Astrocyte (in vitro differentiated cells and primary cell): ENCODE measurements around the gene DCUN1D5. TPM values are rescaled to one million over a fixed set of nuclear protein-coding genes. Genes with fewer than 3 reads are reported as not detected.

Experiments
- DNase-seq: peaks from one replicate; pipeline ENCODE4 v3.0.0-alpha.2; 2010; ENCODE audit warnings: low read depth
- FAIRE-seq: peaks from 2 replicates; lab custom pipeline; 2011; peaks lifted over from hg19 to GRCh38; lab: Jason Lieb, UNC
- H2AFZ ChIP-seq: 2 replicates; pipeline ENCODE4 v1.6.0; 2012; ENCODE audit warnings: low read depth, low read length, inconsistent platforms
- H3K27ac ChIP-seq: 2 replicates; pipeline ENCODE4 v1.5.1; 2011; ENCODE audit warnings: low read depth, low read length, inconsistent platforms
- H3K27me3 ChIP-seq: 2 replicates; pipeline ENCODE4 v1.6.0; 2011; ENCODE audit warnings: low read length, inconsistent platforms; ENCODE audit not compliant: insufficient read depth
- H3K36me3 ChIP-seq: 2 replicates; pipeline ENCODE4 v1.5.1; 2011; ENCODE audit warnings: low read length, inconsistent platforms; ENCODE audit not compliant: insufficient read depth
- H3K4me1 ChIP-seq: 2 replicates; pipeline ENCODE4 v1.5.1; 2011; ENCODE audit warnings: low read length, inconsistent platforms; ENCODE audit not compliant: insufficient read depth
- H3K4me2 ChIP-seq: 2 replicates; pipeline ENCODE4 v1.6.0; 2012; ENCODE audit warnings: low read length, inconsistent platforms
- H3K4me3 ChIP-seq: 2 replicates; pipeline ENCODE4 v1.5.1; 2011; ENCODE audit warnings: low read depth, mild to moderate bottlenecking, low read length, inconsistent platforms; ENCODE audit not compliant: insufficient read depth
- H3K79me2 ChIP-seq: 2 replicates; pipeline ENCODE4 v1.6.0; 2012; ENCODE audit warnings: mild to moderate bottlenecking, low read length, inconsistent platforms; ENCODE audit not compliant: insufficient read depth
- H3K9ac ChIP-seq: 2 replicates; pipeline ENCODE4 v1.6.0; 2012; ENCODE audit warnings: mild to moderate bottlenecking, low read length, inconsistent platforms
- H3K9me3 ChIP-seq: 2 replicates; pipeline ENCODE4 v1.5.1; 2012; ENCODE audit warnings: low read depth, mild to moderate bottlenecking, low read length, inconsistent platforms; ENCODE audit not compliant: insufficient read depth
- H4K20me1 ChIP-seq: 2 replicates; pipeline ENCODE4 v1.6.0; 2012; ENCODE audit warnings: low read length, inconsistent platforms; ENCODE audit not compliant: insufficient read depth
- H3K27ac Mint-ChIP-seq: one replicate; pipeline ENCODE4 v1.8.0; 2021; ENCODE audit warnings: mild to moderate bottlenecking, mixed read lengths; ENCODE audit not compliant: unreplicated experiment
- H3K27me3 Mint-ChIP-seq: one replicate; pipeline ENCODE4 v1.8.0; 2021; ENCODE audit warnings: low read depth, mixed read lengths; ENCODE audit not compliant: unreplicated experiment
- H3K36me3 Mint-ChIP-seq: one replicate; pipeline ENCODE4 v1.8.0; 2021; ENCODE audit warnings: low read depth, mixed read lengths; ENCODE audit not compliant: unreplicated experiment
- H3K4me1 Mint-ChIP-seq: one replicate; pipeline ENCODE4 v1.8.0; 2021; ENCODE audit warnings: low read depth, mixed read lengths; ENCODE audit not compliant: unreplicated experiment
- H3K4me3 Mint-ChIP-seq: one replicate; pipeline ENCODE4 v1.8.0; 2021; ENCODE audit warnings: mild to moderate bottlenecking, moderate library complexity, mixed read lengths; ENCODE audit not compliant: unreplicated experiment
- H3K9me3 Mint-ChIP-seq: one replicate; pipeline ENCODE4 v1.8.0; 2021; ENCODE audit warnings: mild to moderate bottlenecking, mixed read lengths; ENCODE audit not compliant: unreplicated experiment
- CTCF ChIP-seq: IDR thresholded peaks from 2 replicates; pipeline ENCODE4 v1.5.1; 2011; ENCODE audit warnings: low read depth, mild to moderate bottlenecking, inconsistent platforms, low read length, moderate library complexity; ENCODE audit not compliant: insufficient read depth
- EZH2 ChIP-seq: IDR thresholded peaks from 2 replicates; pipeline ENCODE4 v1.6.1; 2012; ENCODE audit warnings: mild to moderate bottlenecking, low read length, inconsistent platforms; ENCODE audit not compliant: insufficient read depth
- total RNA-seq: library from RNA; stranded (reverse); gene quantifications from 2 replicates; pipeline ENCODE4 v1.2.1, GENCODE V29; 2021

Gene DCUN1D5
- total RNA-seq, 1 donor from 2014 or later = 67.7 TPM

GRCh38 chr11:103051981-103052380 lies 40.0 kb downstream of the DCUN1D5 start:
- no peak overlapping the region for H3K9ac ChIP-seq
- H3K4me3 ChIP-seq = no peak overlapping the region
- peak overlapping the region; percentile 33 for H3K27ac ChIP-seq
- no peaks in the 10 kb centered on the region for H3K27me3 Mint-ChIP-seq
- H3K9me3 Mint-ChIP-seq = no peaks in the 10 kb centered on the region
- H3K4me1 Mint-ChIP-seq = peaks cover 5% of the 10 kb centered on the region
- peak; percentile 87 for FAIRE-seq
- H3K27ac Mint-ChIP-seq = no peak overlapping the region
- H2AFZ ChIP-seq = no peak overlapping the region
- H3K4me3 Mint-ChIP-seq = no peak overlapping the region
- no peaks in the 10 kb centered on the region for H3K79me2 ChIP-seq
- no peaks in the 10 kb centered on the region for H4K20me1 ChIP-seq
- peak; percentile 74 for DNase-seq
- H3K27me3 ChIP-seq = no peaks in the 10 kb centered on the region
- H3K4me2 ChIP-seq = peak overlapping the region; percentile 16
- H3K4me1 ChIP-seq = peaks cover 7% of the 10 kb centered on the region
- H3K9me3 ChIP-seq = no peaks in the 10 kb centered on the region
- H3K36me3 ChIP-seq = no peaks in the 10 kb centered on the region
- no peak for TF ChIP-seq EZH2
- TF ChIP-seq CTCF = no peak
- no peaks in the 10 kb centered on the region for H3K36me3 Mint-ChIP-seq

GRCh38 chr11:103051151-103051801 lies 40.7 kb downstream of the DCUN1D5 start:
- Mint-ChIP-seq H3K9me3 (no peaks in the 10 kb centered on the region), H3K27me3 (no peaks in the 10 kb centered on the region), H3K27ac (no peak overlapping the region), H3K4me3 (no peak overlapping the region), H3K4me1 (peaks cover 5% of the 10 kb centered on the region), H3K36me3 (no peaks in the 10 kb centered on the region)
- DNase-seq (peak; percentile 78), FAIRE-seq (peak; percentile 13)
- no peaks in the 10 kb centered on the region for H4K20me1 ChIP-seq
- no peak for TF ChIP-seq EZH2
- no peak for TF ChIP-seq CTCF
- H3K4me2 ChIP-seq = peak overlapping the region; percentile 16
- no peak overlapping the region for H3K9ac ChIP-seq
- H3K9me3 ChIP-seq = no peaks in the 10 kb centered on the region
- peak overlapping the region; percentile 33 for H3K27ac ChIP-seq
- no peaks in the 10 kb centered on the region for H3K79me2 ChIP-seq
- no peak overlapping the region for H3K4me3 ChIP-seq
- H3K36me3 ChIP-seq = no peaks in the 10 kb centered on the region
- H2AFZ ChIP-seq = no peak overlapping the region
- H3K27me3 ChIP-seq = no peaks in the 10 kb centered on the region
- peaks cover 7% of the 10 kb centered on the region for H3K4me1 ChIP-seq

GRCh38 chr11:103050351-103050750 lies 41.6 kb downstream of the DCUN1D5 start:
- TF ChIP-seq CTCF = no peak
- TF ChIP-seq EZH2 = no peak
- Mint-ChIP-seq H3K4me3 (no peak overlapping the region), H3K4me1 (peaks cover 5% of the 10 kb centered on the region), H3K27me3 (no peaks in the 10 kb centered on the region), H3K27ac (no peak overlapping the region), H3K36me3 (no peaks in the 10 kb centered on the region), H3K9me3 (no peaks in the 10 kb centered on the region)
- no peak overlapping the region for H2AFZ ChIP-seq
- H4K20me1 ChIP-seq = no peaks in the 10 kb centered on the region
- H3K9ac ChIP-seq = no peak overlapping the region
- H3K27me3 ChIP-seq = no peaks in the 10 kb centered on the region
- H3K27ac ChIP-seq = no peak overlapping the region
- H3K4me3 ChIP-seq = no peak overlapping the region
- no peak overlapping the region for H3K4me2 ChIP-seq
- no peaks in the 10 kb centered on the region for H3K9me3 ChIP-seq
- no peaks in the 10 kb centered on the region for H3K36me3 ChIP-seq
- FAIRE-seq (peak; percentile 63), DNase-seq (no peak)
- no peaks in the 10 kb centered on the region for H3K79me2 ChIP-seq
- peaks cover 7% of the 10 kb centered on the region for H3K4me1 ChIP-seq
